HEK293T (cell line): ENCODE results near the gene RPL18A.

Experiments used
- ARNT ChIP-seq: fragments of 450-650 bp; IDR thresholded peaks from 2 replicates; pipeline ENCODE4 v1.6.1; 2017; ENCODE audit warnings: mild to moderate bottlenecking
- BHLHE40 ChIP-seq: fragments of 450-650 bp; IDR thresholded peaks from 2 replicates; pipeline ENCODE4 v1.6.1; 2016; ENCODE audit warnings: mild to moderate bottlenecking, moderate library complexity, borderline replicate concordance
- FOXA1 ChIP-seq: fragments of 450-650 bp; IDR thresholded peaks from 2 replicates; pipeline ENCODE4 v1.6.1; 2016; ENCODE audit warnings: mild to moderate bottlenecking
- FOXK2 ChIP-seq: fragments of 450-650 bp; IDR thresholded peaks from 2 replicates; pipeline ENCODE4 v1.6.1; 2016; ENCODE audit warnings: mild to moderate bottlenecking
- FOXM1 ChIP-seq: fragments of 450-650 bp; IDR thresholded peaks from 2 replicates; pipeline ENCODE4 v1.6.1; 2017; ENCODE audit warnings: mild to moderate bottlenecking, borderline replicate concordance
- SP1 ChIP-seq: fragments of 450-650 bp; IDR thresholded peaks from 2 replicates; pipeline ENCODE4 v1.6.1; 2017

GRCh38 chr19:17881701-17882100, 22.0 kb downstream of the RPL18A start:
- no peak for TF ChIP-seq BHLHE40
- TF ChIP-seq FOXK2, result no peak
- TF ChIP-seq SP1, result no peak
- no peak for TF ChIP-seq ARNT
- no peak for TF ChIP-seq FOXA1
- no peak for TF ChIP-seq FOXM1
